Measurements from ENCODE around the gene HDAC4.

The HDAC4 gene

GRCh38 chr2:239193925-239194677 lies 206.7 kb downstream of the HDAC4 start:
- no peak for DNase-seq

- DNase-seq: no peak
Observed at GRCh38 chr2:239193401-239193811, 207.4 kb downstream of the HDAC4 start.

GRCh38 chr2:239192975-239193374 lies 207.8 kb downstream of the HDAC4 start:
- DNase-seq: no peak

GRCh38 chr2:239192456-239192855 lies 208.4 kb downstream of the HDAC4 start:
- DNase-seq: no peak

- DNase-seq: no peak
Observed at GRCh38 chr2:239190921-239191885, 209.6 kb downstream of the HDAC4 start.

GRCh38 chr2:239190361-239190760 lies 210.5 kb downstream of the HDAC4 start:
- no peak for DNase-seq

GRCh38 chr2:239189711-239190131 lies 211.1 kb downstream of the HDAC4 start:
- DNase-seq: no peak

GRCh38 chr2:239188536-239188935 lies 212.3 kb downstream of the HDAC4 start:
- DNase-seq: no peak

GRCh38 chr2:239187464-239188253 lies 213.2 kb downstream of the HDAC4 start:
- no peak for DNase-seq

- DNase-seq: no peak
Observed at GRCh38 chr2:239186516-239187357, 214.1 kb downstream of the HDAC4 start.

GRCh38 chr2:239184968-239185903 lies 215.6 kb downstream of the HDAC4 start:
- no peak for DNase-seq

GRCh38 chr2:239184179-239184578 lies 216.6 kb downstream of the HDAC4 start:
- no peak for DNase-seq

- DNase-seq: no peak
Observed at GRCh38 chr2:239182981-239183791, 217.6 kb downstream of the HDAC4 start.

GRCh38 chr2:239181903-239182581 lies 218.8 kb downstream of the HDAC4 start:
- peak; percentile 76 for DNase-seq

GRCh38 chr2:239181074-239181902 lies 219.5 kb downstream of the HDAC4 start:
- DNase-seq: peak; percentile 54

GRCh38 chr2:239180526-239181073 lies 220.2 kb downstream of the HDAC4 start:
- DNase-seq: no peak

GRCh38 chr2:239179851-239180371 lies 220.9 kb downstream of the HDAC4 start:
- no peak for DNase-seq

GRCh38 chr2:239178954-239179353 lies 221.9 kb downstream of the HDAC4 start:
- no peak for DNase-seq

Data from COR-L47 (cell line).